C4-2B (cell line): ENCODE results near the gene GLA.

ENCODE experiments used
- H3K27ac ChIP-seq: fragments of 450-650 bp; 2 replicates; pipeline ENCODE4 v1.5.1; 2017
- ZFX ChIP-seq: fragments of 450-650 bp; IDR thresholded peaks from 2 replicates; pipeline ENCODE4 v1.6.1; 2017
- TF ChIP-seq, protein P1 (sequence below): fragments of 450-650 bp; conservative IDR thresholded peaks from 2 replicates; pipeline ENCODE4 v1.5.1; 2017; ENCODE audit warnings: mild to moderate bottlenecking

Gene GLA

DNA sequence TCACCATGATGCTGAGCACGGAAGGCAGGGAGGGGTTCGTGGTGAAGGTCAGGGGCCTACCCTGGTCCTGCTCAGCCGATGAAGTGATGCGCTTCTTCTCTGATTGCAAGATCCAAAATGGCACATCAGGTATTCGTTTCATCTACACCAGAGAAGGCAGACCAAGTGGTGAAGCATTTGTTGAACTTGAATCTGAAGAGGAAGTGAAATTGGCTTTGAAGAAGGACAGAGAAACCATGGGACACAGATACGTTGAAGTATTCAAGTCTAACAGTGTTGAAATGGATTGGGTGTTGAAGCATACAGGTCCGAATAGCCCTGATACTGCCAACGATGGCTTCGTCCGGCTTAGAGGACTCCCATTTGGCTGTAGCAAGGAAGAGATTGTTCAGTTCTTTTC, 4.3 kb upstream of the GLA start:
- TF ChIP-seq ZFX = no peak
- TF ChIP-seq, protein P1, sequence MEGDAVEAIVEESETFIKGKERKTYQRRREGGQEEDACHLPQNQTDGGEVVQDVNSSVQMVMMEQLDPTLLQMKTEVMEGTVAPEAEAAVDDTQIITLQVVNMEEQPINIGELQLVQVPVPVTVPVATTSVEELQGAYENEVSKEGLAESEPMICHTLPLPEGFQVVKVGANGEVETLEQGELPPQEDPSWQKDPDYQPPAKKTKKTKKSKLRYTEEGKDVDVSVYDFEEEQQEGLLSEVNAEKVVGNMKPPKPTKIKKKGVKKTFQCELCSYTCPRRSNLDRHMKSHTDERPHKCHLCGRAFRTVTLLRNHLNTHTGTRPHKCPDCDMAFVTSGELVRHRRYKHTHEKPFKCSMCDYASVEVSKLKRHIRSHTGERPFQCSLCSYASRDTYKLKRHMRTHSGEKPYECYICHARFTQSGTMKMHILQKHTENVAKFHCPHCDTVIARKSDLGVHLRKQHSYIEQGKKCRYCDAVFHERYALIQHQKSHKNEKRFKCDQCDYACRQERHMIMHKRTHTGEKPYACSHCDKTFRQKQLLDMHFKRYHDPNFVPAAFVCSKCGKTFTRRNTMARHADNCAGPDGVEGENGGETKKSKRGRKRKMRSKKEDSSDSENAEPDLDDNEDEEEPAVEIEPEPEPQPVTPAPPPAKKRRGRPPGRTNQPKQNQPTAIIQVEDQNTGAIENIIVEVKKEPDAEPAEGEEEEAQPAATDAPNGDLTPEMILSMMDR = no peak

DNA sequence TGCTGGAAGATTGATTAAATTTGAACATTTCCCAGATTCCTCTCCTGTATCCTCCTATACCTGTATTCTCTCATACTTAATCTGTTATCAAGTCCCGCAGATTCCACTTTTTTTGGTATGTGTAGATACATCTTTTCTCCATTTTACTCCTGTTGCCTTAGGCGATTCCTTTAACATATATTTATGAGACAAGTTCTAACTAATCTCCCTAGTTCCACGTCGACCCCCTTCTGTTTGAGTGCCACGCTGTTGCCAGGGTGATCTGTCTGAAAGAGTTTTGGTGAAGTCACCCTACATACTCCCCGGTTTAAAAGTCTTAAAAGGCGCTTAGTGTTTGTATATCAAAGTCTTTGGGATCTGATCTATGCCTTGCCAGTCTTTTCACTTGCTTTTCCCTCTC, 2.7 kb upstream of the GLA start:
- no peak overlapping the region for H3K27ac ChIP-seq
- no peak for TF ChIP-seq ZFX
- TF ChIP-seq, protein P1 = no peak

More for the DNA sequence above, 4.3 kb upstream of the GLA start:
- no peak overlapping the region for H3K27ac ChIP-seq

DNA sequence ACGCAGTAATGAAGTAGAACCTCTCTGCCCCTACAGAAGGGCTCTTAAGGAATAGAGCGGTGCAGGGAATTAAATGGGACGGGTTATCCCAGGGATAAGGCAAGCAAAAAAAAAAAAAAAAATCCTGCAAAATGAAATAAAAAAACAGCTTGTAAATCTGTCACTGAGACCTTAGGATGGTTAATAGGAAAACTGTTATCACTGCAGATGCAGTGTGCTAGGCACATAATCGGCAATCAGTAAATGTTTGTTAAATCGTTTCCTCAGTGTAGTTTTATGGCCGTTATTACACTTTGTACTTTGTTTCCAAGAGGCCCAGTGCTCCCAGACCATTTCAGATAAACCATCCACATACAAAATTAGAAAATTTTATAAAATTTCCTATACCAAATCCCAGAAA, 1.3 kb upstream of the GLA start:
- H3K27ac ChIP-seq = no peak overlapping the region; the same call in 1 of the 2 replicates
- TF ChIP-seq, protein P1 = no peak
- TF ChIP-seq ZFX = no peak

DNA sequence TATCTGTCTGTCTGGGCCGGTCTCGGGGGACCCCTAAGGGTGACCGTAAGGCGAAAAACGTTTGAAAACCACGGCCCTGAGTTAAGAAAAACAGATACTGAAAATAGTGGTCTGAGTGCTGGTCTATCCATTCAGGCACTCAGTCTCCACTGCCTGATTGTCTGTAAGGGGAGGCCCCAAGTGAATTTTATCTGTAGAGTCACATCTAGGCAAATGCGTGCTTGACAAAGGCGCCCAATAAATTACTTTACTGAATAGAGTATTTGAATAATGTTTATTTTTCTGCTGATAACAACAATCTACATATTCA, 762 bp upstream of the GLA start:
- H3K27ac ChIP-seq = peak overlapping the region; percentile 86
- TF ChIP-seq, protein P1 = no peak
- TF ChIP-seq ZFX = no peak

DNA sequence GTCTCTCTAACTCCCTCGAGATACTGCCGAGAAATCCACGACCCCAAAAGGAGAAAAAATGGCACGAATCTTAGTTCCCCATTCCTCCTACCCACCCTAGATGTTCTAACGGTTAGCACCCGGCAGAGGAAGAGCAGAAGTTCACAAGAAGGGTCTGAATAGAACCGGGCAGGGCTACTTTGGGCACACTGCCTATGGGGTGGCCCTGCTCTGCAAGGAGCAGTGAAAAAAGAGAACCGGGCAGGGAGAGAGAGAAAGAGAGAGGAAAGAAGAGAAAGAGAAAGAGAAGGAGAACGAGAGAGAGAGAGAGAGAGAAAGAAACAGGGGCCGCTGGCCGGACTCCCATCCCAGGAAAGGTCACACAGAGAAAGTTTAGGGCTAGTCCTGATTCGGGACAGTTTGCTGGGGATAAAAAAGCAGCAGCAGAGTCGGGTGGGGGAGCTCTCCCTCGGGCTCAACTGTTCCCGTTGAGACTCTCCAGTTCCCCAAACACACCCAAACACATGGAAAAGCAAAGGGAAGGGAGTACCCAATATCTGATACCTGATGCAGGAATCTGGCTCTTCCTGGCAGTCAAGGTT, 468 bp downstream of the GLA start:
- TF ChIP-seq ZFX = no peak
- TF ChIP-seq, protein P1 = no peak

DNA sequence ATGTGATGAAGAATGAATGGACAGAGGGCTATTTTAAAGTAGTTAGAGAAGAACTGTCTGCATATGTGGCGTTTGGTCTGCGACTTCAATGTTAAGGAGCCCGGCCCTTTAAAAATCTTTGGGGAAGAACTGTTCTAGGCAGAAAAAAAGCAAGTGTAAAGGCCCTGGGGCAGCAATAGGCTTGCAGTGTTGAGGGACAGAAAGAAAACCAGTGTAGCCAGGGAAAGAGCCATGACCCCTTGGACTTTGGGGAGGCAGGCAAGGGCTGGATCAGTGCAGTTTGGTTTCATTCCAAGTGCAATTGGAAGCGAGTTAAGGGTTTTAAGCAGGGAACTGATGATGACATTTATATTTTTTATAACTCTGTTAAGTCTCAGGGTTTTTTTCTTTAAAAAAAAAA, 7.9 kb downstream of the GLA start:
- no peak overlapping the region for H3K27ac ChIP-seq
- TF ChIP-seq, protein P1 = no peak
- TF ChIP-seq ZFX = no peak

More for the DNA sequence above, 468 bp downstream of the GLA start:
- H3K27ac ChIP-seq = peak overlapping the region; percentile 86

DNA sequence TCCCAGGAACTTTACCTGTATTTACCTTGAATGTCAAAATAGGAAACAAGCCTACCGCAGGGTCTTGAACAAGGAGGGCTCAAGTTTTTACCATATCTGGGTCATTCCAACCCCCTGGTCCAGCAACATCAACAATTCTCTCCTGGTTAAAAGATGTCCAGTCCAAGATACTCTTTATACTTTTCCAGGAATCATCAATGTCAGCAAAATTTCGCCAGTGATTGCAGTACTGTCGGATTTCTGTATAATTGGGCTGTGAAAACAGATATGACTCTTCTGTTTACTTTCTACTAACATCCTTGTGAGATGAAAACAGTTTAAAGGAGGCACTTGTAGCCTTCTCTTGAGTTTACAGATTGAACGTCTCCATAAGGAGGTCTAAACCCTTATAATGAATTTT, 9.0 kb downstream of the GLA start:
- no peak for TF ChIP-seq ZFX
- TF ChIP-seq, protein P1 = no peak
- no peak overlapping the region for H3K27ac ChIP-seq
